GM19035 (cell line): ENCODE measurements around the gene NAP1L1.

ENCODE experiments used
- ATAC-seq: cut with Tn5 transposase; IDR thresholded peaks from one replicate; pipeline ENCODE4 v1.9.1; 2021; ENCODE audit not compliant: unreplicated experiment

Gene NAP1L1

GRCh38 chr12:76041406-76041805 lies 43.1 kb downstream of the NAP1L1 start:
- no peak for ATAC-seq

GRCh38 chr12:76040461-76040860 lies 44.0 kb downstream of the NAP1L1 start:
- ATAC-seq, result no peak

GRCh38 chr12:76038176-76038575 lies 46.3 kb downstream of the NAP1L1 start:
- no peak for ATAC-seq

GRCh38 chr12:76037130-76038103 lies 47.1 kb downstream of the NAP1L1 start:
- ATAC-seq, result peak; percentile 71

- no peak for ATAC-seq
Measured at GRCh38 chr12:76035045-76035444, 49.4 kb downstream of the NAP1L1 start.

- no peak for ATAC-seq
Measured at GRCh38 chr12:76033081-76034011, 51.1 kb downstream of the NAP1L1 start.

- ATAC-seq, result peak; percentile 36
Measured at GRCh38 chr12:76032043-76032981, 52.2 kb downstream of the NAP1L1 start.

- peak; percentile 83 for ATAC-seq
Measured at GRCh38 chr12:76031414-76032042, 53.0 kb downstream of the NAP1L1 start, which contains the start of gene PHLDA1. Gene PHLDA1, minus strand, starts transcription at chr12:76031776.

- ATAC-seq, result peak; percentile 19
Measured at GRCh38 chr12:76031081-76031413, 53.4 kb downstream of the NAP1L1 start.

GRCh38 chr12:76030341-76031080 lies 54.0 kb downstream of the NAP1L1 start:
- ATAC-seq, result no peak

- ATAC-seq, result no peak
Measured at GRCh38 chr12:76029982-76030340, 54.5 kb downstream of the NAP1L1 start.

- no peak for ATAC-seq
Measured at GRCh38 chr12:76028571-76029277, 55.8 kb downstream of the NAP1L1 start.

GRCh38 chr12:76026643-76027063 lies 57.8 kb downstream of the NAP1L1 start:
- no peak for ATAC-seq

GRCh38 chr12:76025601-76026575 lies 58.6 kb downstream of the NAP1L1 start:
- no peak for ATAC-seq

- ATAC-seq, result no peak
Measured at GRCh38 chr12:76024942-76025600, 59.4 kb downstream of the NAP1L1 start.

- no peak for ATAC-seq
Measured at GRCh38 chr12:76024102-76024781, 60.2 kb downstream of the NAP1L1 start.
